Neural progenitor cell (in vitro differentiated cells): ENCODE results near the gene H6PD. TPM values are rescaled to one million over a fixed set of nuclear protein-coding genes. Genes with fewer than 3 reads are reported as not detected.

Experiments used
- DNase-seq: peaks from one replicate; pipeline ENCODE4 v3.0.0-alpha.2; 2016; ENCODE audit warnings: low spot score
- H2AFZ ChIP-seq: fragments of 200-600 bp; sonication (generic); replicated peaks from 2 replicates; pipeline ENCODE4 v1.6.1; 2016; ENCODE audit warnings: antibody characterized with exemption
- H3F3A ChIP-seq: fragments of 200-600 bp; sonication (generic); 2 replicates; pipeline ENCODE4 v1.6.1; 2016; ENCODE audit warnings: antibody characterized with exemption, low read depth
- H3K27ac ChIP-seq: fragments of 200-600 bp; sonication (generic); 2 replicates; pipeline ENCODE4 v1.5.1; 2016; ENCODE audit warnings: mild to moderate bottlenecking
- H3K27me3 ChIP-seq: fragments of 200-600 bp; sonication (generic); 2 replicates; pipeline ENCODE4 v1.6.1; 2016; ENCODE audit warnings: mild to moderate bottlenecking, moderate library complexity
- H3K36me3 ChIP-seq: fragments of 200-600 bp; sonication (generic); 2 replicates; pipeline ENCODE4 v1.5.1; 2016
- H3K4me1 ChIP-seq: fragments of 200-600 bp; sonication (generic); 2 replicates; pipeline ENCODE4 v1.6.1; 2016; ENCODE audit warnings: mixed run types
- H3K4me2 ChIP-seq: fragments of 200-600 bp; sonication (generic); 2 replicates; pipeline ENCODE4 v1.6.1; 2016
- H3K4me3 ChIP-seq: fragments of 200-600 bp; sonication (generic); 2 replicates; pipeline ENCODE4 v1.5.1; 2016
- H3K79me2 ChIP-seq: fragments of 200-600 bp; sonication (generic); 2 replicates; pipeline ENCODE4 v1.6.1; 2016; ENCODE audit warnings: low read depth
- H3K9ac ChIP-seq: fragments of 200-600 bp; sonication (generic); 2 replicates; pipeline ENCODE4 v1.6.1; 2016
- H3K9me3 ChIP-seq: fragments of 200-600 bp; sonication (generic); 2 replicates; pipeline ENCODE4 v1.5.1; 2016; ENCODE audit warnings: low read depth
- H4K20me1 ChIP-seq: fragments of 200-600 bp; sonication (generic); 2 replicates; pipeline ENCODE4 v1.6.1; 2016; ENCODE audit warnings: low read depth
- H3K27ac Mint-ChIP-seq: 3 replicates; pipeline ENCODE4 v1.8.0; 2021; ENCODE audit warnings: mixed read lengths
- H3K27me3 Mint-ChIP-seq: 2 replicates; pipeline ENCODE4 v1.8.0; 2022; ENCODE audit warnings: low read depth, mild to moderate bottlenecking, inconsistent platforms, moderate library complexity, mixed read lengths; ENCODE audit not compliant: insufficient read depth
- H3K36me3 Mint-ChIP-seq: 3 replicates; pipeline ENCODE4 v1.8.0; 2021; ENCODE audit warnings: mixed read lengths
- H3K4me1 Mint-ChIP-seq: 3 replicates; pipeline ENCODE4 v1.8.0; 2021; ENCODE audit warnings: mixed read lengths
- H3K4me3 Mint-ChIP-seq: 3 replicates; pipeline ENCODE4 v1.8.0; 2021; ENCODE audit warnings: mild to moderate bottlenecking, moderate library complexity, mixed read lengths
- H3K9me3 Mint-ChIP-seq: 3 replicates; pipeline ENCODE4 v1.8.0; 2020; ENCODE audit warnings: mixed read lengths
- CTCF ChIP-seq: fragments of 200-600 bp; sonication (generic); IDR thresholded peaks from 2 replicates; pipeline ENCODE4 v1.5.1; 2017; ENCODE audit warnings: antibody characterized with exemption, mild to moderate bottlenecking
- EZH2 ChIP-seq: fragments of 200-600 bp; sonication (generic); IDR thresholded peaks from 2 replicates; pipeline ENCODE4 v1.6.1; 2017; ENCODE audit warnings: antibody characterized with exemption, mild to moderate bottlenecking, moderate library complexity
- EZH2phosphoT487 ChIP-seq: fragments of 200-600 bp; sonication (generic); IDR thresholded peaks from 2 replicates; pipeline ENCODE4 v1.6.1; 2017; ENCODE audit warnings: antibody characterized with exemption
- total RNA-seq: library from RNA; depleted of rRNA; stranded (reverse); fragments of >200 nt; gene quantifications from 2 replicates; pipeline ENCODE4 v1.2.3, GENCODE V29; 2015; ENCODE audit warnings: low replicate concordance

Gene H6PD
- total RNA-seq, 1 donor from 2014 or later, result 6.0 TPM

DNA sequence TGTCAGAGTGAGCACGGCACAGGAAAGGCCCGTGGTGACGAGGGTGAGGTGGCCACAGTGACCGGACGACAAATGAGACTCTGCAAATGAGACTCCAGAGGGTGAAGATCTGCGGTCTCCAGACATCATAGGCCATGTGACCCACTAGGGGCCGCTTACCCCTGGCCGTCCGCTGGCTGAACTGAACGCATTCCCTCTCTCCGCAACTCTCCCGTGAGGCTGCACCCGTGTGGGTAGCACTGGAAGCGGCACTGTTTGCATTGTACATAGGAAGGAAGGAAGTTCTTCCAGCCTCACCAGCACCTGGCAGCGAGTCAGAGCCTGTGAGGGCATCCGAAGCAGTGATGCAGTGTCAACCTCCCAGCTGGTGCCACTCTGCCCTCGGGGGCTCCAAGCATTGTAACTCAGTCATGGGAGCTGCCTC lies 34.5 kb downstream of the H6PD start:
- no peaks in the 10 kb centered on the region for H3K9me3 Mint-ChIP-seq
- H2AFZ ChIP-seq, result no peak overlapping the region
- no peaks in the 10 kb centered on the region for H3K27me3 ChIP-seq
- no peak overlapping the region for H3K4me2 ChIP-seq
- no peak for TF ChIP-seq EZH2
- no peak for TF ChIP-seq EZH2phosphoT487
- TF ChIP-seq CTCF, result no peak
- no peak overlapping the region for H3K4me3 Mint-ChIP-seq
- H4K20me1 ChIP-seq, result no peaks in the 10 kb centered on the region
- H3K27ac ChIP-seq, result no peak overlapping the region
- no peak overlapping the region for H3K4me3 ChIP-seq
- H3K79me2 ChIP-seq, result no peaks in the 10 kb centered on the region
- peaks cover 46% of the 10 kb centered on the region for H3K4me1 Mint-ChIP-seq
- no peaks in the 10 kb centered on the region for H3K9me3 ChIP-seq
- H3K36me3 ChIP-seq, result no peaks in the 10 kb centered on the region
- H3F3A ChIP-seq, result peaks cover 13% of the 10 kb centered on the region
- peaks cover 6% of the 10 kb centered on the region for H3K27me3 Mint-ChIP-seq
- H3K9ac ChIP-seq, result no peak overlapping the region
- H3K4me1 ChIP-seq, result peaks cover 19% of the 10 kb centered on the region
- DNase-seq, result no peak
- peaks cover 8% of the 10 kb centered on the region for H3K36me3 Mint-ChIP-seq
- no peak overlapping the region for H3K27ac Mint-ChIP-seq

DNA sequence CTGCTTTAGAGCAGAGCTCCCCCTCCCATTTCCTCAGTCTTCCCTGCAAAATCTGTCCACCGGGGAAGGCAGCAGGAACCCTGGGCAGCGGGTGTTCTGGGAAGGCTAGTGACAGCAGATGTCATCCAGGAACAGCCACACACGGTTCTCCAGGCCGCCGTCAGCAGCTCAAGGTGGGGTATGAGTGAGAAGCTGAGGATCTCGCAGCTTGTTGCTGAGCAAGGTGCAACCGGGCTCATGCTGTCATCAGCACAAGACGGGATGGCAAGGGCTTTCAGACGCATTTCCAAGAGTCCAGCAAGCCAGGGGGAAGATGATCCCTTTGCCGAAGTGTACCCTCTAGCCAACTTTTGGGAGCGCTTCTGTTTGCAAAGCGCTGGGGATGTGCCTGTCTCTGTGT lies 35.1 kb downstream of the H6PD start:
- H3K36me3 Mint-ChIP-seq, result peaks cover 8% of the 10 kb centered on the region

DNA sequence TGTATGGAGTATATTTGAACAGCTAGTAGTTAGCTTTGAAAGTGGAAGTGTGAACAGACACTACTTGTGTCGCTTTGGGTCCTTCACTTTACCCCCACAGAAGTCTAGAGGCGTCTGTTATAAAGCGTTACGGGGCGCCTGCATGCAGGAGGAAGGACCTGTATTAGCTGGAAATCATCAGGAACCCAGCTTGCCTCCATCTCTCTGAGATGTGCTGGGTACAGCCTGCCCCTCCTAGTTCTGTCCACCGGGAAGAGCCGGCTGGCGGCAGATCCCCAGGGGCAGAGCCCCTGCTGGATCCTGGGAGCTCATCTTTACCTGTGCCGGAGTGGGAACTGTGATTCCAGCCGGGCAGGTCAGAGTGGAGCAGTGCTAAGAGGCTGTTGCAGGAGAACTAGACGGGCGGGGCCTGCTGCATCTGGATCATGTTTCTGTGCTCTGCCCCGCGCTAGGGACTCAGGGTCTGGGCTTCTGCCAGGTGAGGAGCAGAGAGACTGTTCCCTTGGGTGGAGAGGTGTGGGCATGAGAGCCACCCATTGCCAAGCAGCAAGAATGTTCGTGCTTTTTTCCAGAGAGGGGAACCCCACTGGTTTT lies 35.8 kb downstream of the H6PD start:
- H4K20me1 ChIP-seq, result no peaks in the 10 kb centered on the region
- TF ChIP-seq EZH2, result no peak
- TF ChIP-seq CTCF, result no peak
- no peak for TF ChIP-seq EZH2phosphoT487
- H3K27ac ChIP-seq, result no peak overlapping the region
- no peaks in the 10 kb centered on the region for H3K27me3 ChIP-seq
- peaks cover 4% of the 10 kb centered on the region for H3K36me3 Mint-ChIP-seq
- H3K9me3 ChIP-seq, result no peaks in the 10 kb centered on the region
- peak; percentile 39 for DNase-seq
- H3K36me3 ChIP-seq, result no peaks in the 10 kb centered on the region
- no peaks in the 10 kb centered on the region for H3K79me2 ChIP-seq
- peak overlapping the region; percentile 13 for H3K4me2 ChIP-seq
- H2AFZ ChIP-seq, result no peak overlapping the region
- no peaks in the 10 kb centered on the region for H3K9me3 Mint-ChIP-seq
- peaks cover 13% of the 10 kb centered on the region for H3F3A ChIP-seq
- peaks cover 9% of the 10 kb centered on the region for H3K27me3 Mint-ChIP-seq
- no peak overlapping the region for H3K4me3 Mint-ChIP-seq
- H3K4me1 ChIP-seq, result peaks cover 19% of the 10 kb centered on the region
- no peak overlapping the region for H3K27ac Mint-ChIP-seq
- peaks cover 45% of the 10 kb centered on the region for H3K4me1 Mint-ChIP-seq
- no peak overlapping the region for H3K9ac ChIP-seq
- no peak overlapping the region for H3K4me3 ChIP-seq

More for the DNA sequence above, 35.1 kb downstream of the H6PD start:
- Histone ChIP-seq H3K36me3 (no peaks in the 10 kb centered on the region), H3K27ac (no peak overlapping the region), H3K27me3 (no peaks in the 10 kb centered on the region), H3K4me3 (no peak overlapping the region), H3F3A (peaks cover 13% of the 10 kb centered on the region), H3K9me3 (no peaks in the 10 kb centered on the region), H3K9ac (no peak overlapping the region), H4K20me1 (no peaks in the 10 kb centered on the region), H3K79me2 (no peaks in the 10 kb centered on the region), H3K4me1 (peaks cover 19% of the 10 kb centered on the region), H2AFZ (no peak overlapping the region), H3K4me2 (no peak overlapping the region)
- Mint-ChIP-seq H3K4me1 (peaks cover 46% of the 10 kb centered on the region), H3K27me3 (peaks cover 6% of the 10 kb centered on the region), H3K4me3 (no peak overlapping the region), H3K9me3 (no peaks in the 10 kb centered on the region), H3K27ac (peak overlapping the region; percentile 21)
- no peak for TF ChIP-seq EZH2
- no peak for TF ChIP-seq EZH2phosphoT487
- TF ChIP-seq CTCF, result no peak
- no peak for DNase-seq
